GM19452 (cell line): Measurements from ENCODE around the gene UBE2B.

Source experiments
- ATAC-seq: cut with Tn5 transposase; IDR thresholded peaks from one replicate; pipeline ENCODE4 v1.9.1; 2021; ENCODE audit not compliant: unreplicated experiment

The UBE2B gene

GRCh38 chr5:134437340-134437846 lies 66.0 kb downstream of the UBE2B start:
- ATAC-seq = no peak

GRCh38 chr5:134437847-134438581 lies 66.6 kb downstream of the UBE2B start:
- no peak for ATAC-seq

DNA sequence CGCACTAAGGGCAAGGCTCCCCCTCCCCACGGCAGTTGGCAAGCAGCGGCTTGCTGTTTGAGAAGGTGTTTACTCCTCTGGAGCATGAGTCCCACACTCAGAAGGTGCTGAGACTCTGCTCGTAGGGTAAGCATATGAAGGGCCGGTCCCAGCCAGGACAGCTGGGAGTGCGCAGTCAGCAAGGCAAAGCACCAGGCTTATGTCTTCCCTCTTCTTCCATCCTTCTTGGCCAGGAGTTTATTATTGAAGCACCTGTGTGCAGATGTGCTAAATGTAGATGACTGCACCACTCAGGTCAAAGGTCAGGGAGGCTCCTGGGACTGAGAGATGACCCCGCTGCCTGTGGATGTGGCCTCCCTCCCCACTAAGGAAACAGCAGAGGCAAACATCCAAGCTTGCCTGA lies 67.4 kb downstream of the UBE2B start:
- no peak for ATAC-seq

- no peak for ATAC-seq
These were observed 67.9 kb downstream of the UBE2B start for GRCh38 chr5:134439210-134439654.

DNA sequence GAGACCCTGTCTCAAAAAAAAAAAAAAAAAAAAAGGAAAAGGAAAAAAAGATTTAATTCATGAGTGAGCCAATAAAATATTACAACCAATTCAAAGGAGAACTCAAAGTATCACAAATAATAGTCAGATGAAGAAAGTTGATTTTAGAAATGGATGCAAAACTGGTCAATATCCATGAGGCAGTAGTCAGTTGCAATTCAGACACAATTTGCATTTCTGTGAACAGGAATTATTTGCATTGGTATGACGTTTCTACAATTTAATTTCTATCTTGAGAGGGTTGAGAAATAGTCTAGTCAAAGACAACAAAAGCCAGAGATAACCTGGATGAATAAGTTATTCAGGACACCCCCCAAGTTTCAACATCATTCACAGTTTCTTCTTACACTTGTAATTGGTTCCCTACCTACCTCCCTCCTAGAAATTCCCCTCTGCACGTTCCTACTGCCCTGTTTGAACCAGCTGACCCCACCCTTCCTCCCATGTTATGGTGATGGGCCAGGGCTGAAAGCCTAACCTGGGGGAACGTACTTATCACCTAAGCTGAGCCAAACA lies 68.9 kb downstream of the UBE2B start:
- no peak for ATAC-seq
